Activated CD8-positive, alpha-beta memory T cell treated with anti-CD3 and anti-CD28 coated beads, Interleukin-2, amount 50 U/mL, for 4 hours (primary cell): Measurements from ENCODE around the gene SAXO2.
"Not testable (repeated sequence)": the region's sequence is repeated elsewhere in the genome, so short reads cannot be mapped to it uniquely, and the experiment has no call there.

ENCODE experiments used
- DNase-seq: peaks from one replicate; pipeline ENCODE4 v3.0.0-alpha.2; 2020

Gene SAXO2

DNA sequence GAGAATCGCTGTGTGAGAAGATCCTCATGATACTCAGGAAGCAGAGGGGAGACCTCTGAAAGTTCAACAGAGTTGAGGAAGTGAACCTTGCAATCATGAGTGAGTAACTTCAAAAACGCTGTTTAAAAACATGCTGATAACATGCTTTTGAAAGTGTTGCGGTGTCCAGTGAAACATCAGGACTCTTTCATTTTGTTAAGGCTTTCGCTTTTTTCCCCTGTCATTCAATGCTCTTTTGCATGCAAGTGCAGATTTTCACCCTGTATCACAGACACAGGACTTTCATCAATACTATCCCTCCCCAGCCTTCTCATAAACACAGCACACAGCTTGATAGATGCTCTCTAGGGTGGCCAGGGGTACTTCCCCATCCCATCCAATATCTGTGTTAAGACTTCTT is 23.9 kb downstream of the SAXO2 start:
- not testable (repeated sequence) for DNase-seq

DNA sequence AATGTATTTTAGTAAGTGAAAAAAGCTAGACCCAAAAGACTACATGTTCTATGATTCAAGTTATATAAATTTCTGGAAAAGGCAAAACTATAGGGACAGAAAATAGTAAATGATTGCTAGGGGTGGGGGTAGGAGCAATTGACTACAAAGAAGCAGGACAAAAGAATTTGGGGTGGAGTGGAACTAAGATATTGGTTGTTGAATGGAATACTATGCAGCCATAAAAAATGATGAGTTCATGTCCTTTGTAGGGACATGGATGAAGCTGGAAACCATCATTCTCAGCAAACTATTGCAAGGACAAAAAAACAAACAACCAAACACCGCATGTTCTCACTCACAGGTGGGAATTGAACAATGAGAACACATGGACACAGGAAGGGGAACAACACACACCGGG is 25.6 kb downstream of the SAXO2 start:
- DNase-seq, result not testable (repeated sequence)

DNA sequence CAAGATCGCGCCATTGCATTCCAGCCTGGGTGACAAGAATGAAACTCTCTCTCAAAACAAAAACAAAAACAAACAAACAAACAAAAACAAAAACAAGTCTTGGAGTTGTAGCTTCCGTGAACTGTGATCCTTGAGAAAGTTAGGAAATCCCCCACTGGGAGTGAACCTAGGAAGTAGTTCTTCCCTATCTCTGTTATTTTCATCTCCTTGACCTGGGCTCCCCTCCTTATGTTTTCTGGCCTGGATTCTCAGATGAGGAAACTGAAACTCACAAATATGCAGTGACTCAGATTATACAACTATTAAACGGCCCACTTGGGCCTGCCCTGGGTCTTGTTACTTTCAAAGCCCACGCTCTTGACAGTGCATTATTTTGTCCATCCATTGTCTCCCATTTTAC is 29.7 kb downstream of the SAXO2 start:
- DNase-seq, result no peak

DNA sequence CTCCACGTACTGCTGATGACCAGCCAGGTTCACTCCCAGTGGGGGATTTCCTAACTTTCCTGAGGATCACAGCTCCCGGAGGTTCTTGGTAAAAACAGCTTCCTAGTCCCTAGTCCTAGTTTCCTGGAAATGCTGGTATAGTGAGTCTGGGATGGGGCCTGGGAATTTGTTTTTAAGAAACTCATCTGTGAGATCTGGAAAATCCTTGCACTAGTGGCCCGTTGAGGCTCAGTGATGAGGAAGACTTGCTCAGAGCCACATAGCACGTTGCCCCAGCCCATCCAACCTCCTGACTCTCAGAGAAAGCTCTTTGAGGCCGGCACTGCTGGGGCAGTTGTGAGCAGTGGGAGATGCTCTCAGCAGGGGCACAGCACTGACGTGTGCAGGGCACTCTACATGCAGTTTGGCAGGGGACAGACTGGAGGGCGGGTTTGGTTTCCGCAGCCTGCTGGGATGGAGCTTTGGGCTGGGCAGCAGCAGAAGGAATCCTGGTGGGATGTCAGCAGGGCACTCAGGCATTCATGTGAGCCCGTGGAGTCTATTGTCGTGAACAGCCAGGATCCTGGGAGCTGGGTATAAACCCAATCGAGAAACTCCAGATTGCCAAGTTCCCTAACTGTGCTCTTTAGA is 31.6 kb downstream of the SAXO2 start:
- no peak for DNase-seq

DNA sequence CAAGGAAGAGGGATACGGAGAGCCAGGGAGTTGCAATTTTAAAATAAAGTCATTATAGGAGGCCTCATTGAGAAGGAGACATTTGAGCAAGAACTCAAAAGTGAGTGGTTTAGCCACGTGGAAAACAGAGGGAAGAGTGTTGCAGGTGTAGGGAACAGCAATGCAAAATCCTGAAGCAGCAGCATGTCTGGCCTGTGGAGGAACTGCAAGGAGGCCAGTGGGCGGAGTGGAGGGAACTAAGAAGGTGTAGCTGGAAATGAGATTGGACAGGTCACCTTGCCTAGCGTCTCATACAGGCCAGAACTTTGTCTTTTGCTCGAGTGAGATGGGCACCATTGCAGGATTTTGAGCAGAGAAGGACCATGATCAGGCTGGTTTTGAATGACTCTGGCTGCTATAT is 34.9 kb downstream of the SAXO2 start:
- no peak for DNase-seq

DNA sequence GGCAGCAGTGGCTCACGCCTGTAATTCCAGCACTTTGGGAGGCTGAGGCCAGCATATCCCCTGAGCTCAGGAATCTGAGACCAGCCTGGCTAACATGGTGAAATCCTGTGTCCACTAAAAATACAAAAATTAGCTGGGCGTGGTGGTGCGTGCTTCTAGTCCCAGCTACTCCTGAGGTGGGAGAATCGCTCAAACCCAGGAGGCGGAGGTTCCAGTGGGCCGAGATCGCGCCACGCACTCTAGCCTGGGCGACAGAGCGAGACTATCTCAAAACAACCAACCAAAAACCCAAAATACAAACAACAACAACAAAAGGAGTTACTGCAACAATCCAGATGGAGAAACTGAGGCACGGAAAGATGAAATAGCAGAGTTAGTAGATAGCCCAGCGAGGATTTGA is 35.4 kb downstream of the SAXO2 start:
- DNase-seq, result no peak

DNA sequence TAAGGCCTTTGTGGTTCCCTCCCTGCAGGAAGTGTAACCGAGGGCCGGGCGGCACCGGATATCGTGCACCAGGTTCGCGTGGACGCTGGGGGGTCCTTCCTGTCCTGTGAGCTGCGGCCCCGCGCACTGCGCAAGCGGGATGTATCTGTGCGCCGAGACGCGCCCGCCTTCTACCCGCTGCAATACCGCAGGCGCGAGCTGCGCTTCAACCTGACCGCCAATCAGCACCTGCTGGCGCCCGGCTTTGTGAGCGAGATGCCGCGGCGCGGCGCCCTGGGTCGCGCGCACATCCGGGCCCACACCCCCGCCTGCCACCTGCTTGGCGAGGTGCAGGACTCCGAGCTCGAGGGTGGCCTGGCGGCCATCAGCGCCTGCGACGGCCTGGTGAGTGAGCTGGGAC is 35.9 kb downstream of the SAXO2 start:
- peak; percentile 48 for DNase-seq

DNA sequence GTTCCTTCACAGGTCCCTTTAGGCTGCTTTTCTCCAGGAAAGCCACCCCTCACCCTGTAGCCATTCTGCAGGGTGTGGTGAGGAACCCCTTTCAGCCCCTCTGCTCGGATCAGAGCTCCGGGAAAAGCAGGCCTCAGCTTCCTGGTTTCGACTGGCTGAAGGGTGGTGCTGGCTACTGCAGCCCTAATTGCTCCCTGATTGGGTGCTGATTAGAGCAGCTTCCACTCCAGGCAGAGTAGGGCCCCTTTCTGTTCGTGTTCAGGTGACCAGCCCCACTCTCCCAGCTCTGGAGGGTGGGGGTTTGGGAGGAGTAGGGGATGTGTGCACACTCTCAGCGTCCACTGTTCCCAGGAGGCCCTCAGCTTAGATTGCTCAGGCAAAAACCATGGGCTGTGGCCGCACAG is 36.9 kb downstream of the SAXO2 start:
- DNase-seq, result not testable (repeated sequence)

DNA sequence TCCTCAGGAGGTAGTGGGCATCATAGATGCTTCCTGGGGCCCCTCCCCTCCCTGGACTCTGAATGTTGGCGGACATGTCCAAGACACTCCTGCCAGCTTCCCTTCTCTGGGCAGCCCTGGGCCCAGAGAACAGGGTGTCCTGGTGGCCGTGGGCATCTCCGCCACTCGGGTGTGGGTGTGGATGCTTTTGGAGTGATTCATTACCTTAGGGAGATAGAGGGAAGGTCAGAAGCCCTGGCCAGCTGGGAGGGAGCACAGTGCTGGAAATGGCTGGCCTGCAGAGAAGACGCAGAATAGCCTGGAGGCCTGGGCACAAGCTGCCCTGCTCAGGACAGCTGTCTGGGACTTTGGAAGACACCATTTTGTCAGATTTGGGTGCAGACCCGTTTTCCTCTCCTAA is 37.7 kb downstream of the SAXO2 start:
- not testable (repeated sequence) for DNase-seq

DNA sequence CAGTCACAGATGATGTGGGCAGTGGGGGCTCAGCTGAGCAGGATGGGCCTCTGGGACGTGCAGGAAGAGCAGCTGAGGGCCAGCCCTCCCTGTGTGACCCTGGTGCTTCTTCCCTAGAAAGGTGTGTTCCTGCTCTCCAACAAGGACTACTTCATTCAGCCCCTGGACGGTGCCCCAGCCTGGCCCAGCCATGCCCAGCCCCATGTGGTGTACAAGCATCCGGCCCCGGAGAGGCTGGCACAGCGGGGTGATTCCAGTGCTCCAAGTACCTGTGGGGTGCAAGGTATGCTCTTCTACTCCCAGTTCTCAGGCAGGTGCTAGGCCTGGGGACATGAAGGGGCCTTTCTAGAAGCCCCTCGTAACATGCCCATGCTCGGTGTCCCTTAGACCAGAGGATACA is 38.3 kb downstream of the SAXO2 start:
- DNase-seq, result no peak

DNA sequence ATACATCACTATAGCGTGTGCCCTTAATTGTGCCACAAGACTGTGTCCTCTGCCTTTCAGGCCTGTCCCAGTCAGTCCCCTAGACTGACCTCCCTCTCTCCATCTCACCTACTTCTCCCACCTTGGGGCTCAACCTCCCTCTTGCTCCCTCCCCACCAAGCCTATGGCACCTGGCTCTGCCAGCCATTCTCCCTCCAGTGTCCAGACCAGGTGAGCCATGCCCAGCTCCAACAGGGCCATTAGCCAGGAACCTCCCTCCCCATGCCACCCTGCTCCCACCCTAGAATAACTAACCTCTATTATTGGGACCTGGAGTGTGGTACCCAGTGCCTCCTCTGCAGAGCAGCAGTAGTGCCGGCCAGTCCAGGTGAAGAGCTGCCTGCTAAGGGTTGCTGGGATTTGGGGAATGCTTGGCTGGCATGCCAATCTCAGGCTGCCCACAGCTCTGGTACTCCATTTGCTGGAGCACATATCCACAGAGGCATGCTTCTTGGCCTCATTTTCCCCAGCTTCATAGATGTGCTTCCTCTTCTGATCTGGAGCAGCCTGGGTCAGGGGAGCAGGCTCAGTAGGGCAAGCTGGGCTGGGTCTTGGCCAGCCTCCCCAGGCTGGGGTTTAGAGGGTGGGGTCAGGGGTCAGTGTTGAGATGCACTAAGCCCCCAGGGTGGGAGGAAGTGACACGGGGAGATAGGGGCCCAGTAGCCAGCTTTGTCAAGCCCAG is 38.8 kb downstream of the SAXO2 start:
- DNase-seq, result no peak

DNA sequence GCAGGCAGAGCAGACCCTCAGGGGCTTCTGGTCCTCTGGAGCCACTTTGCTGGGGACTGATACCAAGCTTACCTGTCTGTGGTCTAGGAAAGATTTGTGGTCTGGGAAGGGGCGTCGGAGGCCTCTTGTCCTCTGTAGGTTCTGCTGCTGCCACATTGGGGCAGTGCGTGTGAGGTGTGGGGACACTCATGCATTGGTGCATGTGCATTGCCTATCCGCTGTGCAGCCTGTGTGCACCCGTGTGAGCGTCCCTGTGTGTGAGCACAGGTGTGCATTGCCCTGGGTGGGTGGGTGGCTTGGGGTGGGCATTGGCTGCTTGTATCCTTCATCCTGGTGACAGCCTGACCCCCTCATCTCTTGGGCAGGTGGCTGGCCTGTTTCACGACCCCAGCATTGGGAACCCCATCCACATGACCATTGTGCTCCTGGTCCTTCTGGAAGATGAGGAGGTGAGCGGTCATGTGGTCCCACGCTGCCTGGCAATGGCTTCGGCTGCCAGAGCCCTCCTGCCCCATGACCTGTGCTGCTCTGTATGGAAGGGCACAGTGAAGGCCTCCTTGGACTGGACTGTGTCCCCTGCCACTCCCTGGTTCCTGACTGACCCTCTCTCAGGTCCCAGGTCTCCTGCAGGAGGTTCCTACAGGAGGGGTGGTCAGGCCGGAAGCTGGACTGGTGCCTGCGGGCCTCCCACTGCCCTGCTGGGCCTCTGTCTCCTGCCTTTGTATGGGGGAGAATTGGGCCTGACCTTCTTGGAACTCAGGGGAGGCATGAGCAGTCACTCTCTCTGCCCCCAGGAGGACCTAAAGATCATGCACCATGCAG is 41.5 kb downstream of the SAXO2 start:
- DNase-seq, result no peak

DNA sequence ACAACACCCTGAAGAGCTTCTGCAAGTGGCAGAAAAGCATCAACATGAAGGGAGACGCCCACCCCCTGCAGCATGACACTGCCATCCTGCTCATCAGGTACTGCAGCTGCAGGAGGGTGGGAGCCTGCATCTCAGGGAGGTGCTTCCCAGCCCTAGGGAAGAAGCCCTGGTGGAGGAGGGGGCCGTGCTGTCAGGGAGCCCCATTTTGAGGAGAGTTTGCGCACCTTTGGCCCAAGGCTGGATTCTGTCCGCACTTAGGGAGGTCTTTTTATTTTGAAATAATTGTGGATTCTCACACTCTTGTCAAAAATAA is 42.1 kb downstream of the SAXO2 start:
- no peak for DNase-seq

DNA sequence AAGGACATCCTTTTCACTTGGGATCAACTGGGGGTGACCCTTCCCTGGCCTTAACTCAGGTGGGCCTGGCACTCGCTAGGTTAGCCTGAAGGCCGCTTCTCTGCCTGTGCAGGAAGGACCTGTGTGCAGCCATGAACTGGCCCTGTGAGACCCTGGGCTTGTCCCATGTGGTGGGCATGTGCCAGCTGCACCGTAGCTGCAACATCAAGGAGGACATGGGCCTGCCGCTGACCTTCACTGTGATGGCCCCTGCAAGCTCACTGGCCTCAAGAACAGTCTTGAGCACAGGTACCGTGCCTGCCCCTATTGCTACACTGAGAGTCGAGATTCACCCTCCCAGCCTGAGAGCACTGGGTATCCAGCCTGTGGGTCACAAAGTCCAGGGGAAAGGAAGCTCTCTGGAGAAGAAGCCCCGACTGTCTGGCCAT is 43.0 kb downstream of the SAXO2 start:
- no peak for DNase-seq

DNA sequence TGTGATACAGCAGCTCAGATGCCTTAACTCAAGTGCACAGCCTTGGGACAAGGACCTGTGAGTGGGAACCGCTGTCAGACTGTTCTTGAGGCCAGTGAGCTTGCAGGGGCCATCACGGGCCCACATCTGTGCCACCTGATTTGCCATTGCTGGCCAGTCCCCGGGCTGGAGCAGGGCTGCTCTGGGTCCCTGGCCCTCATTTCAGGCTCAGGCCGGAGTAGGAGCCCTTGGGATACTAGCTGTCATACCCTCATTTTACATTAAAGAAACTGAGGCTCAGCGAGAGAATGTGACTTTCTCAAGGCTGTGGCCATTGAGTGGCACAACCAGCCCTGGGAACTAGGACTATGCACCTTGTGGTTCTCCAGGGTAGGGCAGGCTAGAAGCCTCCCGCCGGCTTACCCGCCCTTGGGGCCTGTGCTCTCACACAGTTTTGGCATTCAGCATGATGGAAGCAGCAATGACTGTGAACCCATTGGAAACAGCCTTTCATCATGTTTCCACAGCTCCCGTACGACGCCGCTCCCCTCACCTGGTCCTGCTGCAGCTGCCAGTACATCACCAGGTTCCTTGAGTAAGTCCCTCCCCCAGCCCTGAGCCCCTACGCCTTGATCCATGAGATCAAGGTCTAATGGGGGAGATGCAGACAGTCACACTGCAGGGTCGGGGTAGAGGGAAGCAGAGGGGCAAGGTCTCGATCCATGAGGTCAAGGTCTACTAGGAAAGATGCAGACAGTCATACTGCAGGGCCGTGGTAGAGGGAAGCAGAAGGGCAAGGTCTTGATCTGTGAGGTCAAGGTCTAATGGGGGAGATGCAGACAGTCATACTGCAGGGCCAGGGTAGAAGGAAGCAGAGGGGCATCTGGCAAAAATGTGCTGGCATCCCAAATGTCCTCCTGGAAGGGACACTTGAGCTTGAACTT is 44.4 kb downstream of the SAXO2 start:
- DNase-seq, result no peak

DNA sequence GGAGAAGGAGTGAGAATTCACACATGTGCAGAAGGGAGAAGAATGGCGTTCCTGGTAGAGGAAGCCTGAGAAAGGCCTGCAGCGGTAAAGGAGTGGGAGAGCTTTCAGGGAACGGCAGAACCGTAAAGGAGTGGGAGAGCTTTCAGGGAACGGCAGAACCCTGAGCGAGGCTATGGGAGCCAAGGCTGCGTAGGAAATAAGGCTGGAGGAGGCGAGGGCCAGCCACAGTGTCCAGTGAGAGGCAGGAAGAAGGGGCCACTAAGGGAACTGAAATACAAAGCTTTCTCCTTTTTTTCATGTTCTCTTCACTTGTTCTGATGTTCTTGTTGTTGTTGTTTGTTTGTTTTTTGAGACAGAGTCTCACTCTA is 45.1 kb downstream of the SAXO2 start:
- DNase-seq, result no peak

DNA sequence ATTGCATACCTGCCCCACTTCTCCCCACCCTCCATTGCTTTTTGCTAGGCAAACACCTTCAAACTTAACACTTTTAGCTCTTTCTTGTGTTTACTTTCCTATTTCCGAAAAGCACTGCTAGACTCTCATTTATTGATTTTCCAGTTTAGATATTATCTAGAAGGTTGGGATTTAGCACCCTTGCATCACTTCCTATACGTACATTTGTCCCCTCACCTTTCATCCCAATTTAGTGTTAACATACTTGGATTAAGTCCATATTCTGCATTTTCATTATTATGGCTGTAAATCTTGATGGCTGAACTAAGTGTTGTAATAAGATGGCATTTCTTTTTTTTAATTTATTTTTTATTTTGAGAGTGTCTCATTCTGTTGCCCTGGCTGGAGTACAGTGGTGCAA is 47.2 kb downstream of the SAXO2 start:
- no peak for DNase-seq

DNA sequence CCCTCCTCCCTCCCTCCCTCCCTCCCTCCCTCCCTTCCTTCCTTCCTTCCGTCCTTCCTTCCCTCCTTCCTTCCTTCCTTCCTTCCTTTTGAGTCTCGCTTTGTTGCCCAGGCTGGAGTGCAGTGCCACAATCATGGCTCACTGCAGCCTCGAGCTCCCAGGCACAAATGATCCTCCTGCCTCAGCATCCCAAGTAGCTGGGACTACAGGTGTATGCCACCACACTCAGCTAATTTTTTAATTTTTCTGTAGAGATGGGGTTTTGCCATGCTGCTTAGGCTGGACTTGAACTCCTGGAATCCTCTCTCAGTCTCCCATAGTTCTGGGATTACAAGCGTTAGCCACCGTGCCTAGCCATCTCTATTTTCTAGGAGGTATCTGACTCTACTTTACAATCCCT is 48.7 kb downstream of the SAXO2 start:
- not testable (repeated sequence) for DNase-seq

DNA sequence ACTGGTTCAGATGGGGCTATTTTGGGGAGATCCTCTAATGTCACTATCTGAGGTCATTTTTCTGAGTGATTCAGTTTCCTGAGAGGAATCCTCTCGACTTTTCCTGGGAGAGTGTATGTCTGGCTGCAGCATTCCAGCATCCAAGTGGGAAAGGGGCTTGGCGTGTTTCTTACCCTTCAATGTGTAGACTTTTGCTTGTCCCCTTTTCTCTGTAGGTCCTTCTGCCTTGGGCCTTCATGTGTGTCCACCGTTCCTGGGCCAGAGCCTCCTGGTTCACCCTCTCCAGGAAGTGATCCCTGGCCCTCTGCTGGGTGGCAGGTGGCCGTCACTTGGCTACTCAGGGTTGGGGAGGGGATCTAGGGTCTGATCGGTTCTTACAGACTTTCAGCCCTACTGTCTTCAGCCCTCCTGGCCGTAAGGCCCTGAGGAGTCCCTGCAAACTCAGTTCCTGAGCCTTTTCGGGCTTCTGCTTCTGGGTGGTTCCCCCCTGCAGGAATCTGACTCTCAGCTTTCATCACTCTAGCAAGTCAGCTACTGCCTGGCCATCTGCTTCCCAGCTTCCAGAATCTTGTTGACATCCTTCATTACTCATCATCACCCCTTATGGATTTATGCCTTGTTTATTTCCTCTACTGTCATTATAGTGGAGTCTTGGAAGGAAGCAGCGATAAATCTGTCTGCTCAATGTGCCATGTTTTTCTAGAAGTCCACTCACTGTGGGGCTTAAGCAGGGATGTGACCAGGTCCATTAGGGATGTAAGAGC is 50.1 kb downstream of the SAXO2 start:
- DNase-seq, result no peak

DNA sequence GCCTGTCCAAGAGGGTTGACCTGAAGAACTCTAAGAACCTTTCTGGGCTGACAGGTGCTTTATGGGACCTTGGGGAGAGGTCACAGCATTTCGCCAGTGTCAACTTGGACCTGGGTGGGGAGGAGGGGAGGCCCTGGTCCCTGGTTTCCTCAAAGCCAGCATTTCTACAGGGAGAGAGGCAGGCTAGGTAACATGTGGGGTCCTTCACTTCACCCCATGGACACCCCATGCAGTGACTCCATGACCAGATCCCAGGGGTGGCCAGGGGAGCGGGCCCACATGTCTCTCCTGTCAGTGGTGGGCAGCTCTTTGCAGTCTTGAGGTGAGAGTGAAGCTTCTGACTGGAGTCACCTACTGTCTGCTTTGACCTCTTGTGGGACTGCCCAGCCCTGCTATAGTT is 50.8 kb downstream of the SAXO2 start:
- no peak for DNase-seq

DNA sequence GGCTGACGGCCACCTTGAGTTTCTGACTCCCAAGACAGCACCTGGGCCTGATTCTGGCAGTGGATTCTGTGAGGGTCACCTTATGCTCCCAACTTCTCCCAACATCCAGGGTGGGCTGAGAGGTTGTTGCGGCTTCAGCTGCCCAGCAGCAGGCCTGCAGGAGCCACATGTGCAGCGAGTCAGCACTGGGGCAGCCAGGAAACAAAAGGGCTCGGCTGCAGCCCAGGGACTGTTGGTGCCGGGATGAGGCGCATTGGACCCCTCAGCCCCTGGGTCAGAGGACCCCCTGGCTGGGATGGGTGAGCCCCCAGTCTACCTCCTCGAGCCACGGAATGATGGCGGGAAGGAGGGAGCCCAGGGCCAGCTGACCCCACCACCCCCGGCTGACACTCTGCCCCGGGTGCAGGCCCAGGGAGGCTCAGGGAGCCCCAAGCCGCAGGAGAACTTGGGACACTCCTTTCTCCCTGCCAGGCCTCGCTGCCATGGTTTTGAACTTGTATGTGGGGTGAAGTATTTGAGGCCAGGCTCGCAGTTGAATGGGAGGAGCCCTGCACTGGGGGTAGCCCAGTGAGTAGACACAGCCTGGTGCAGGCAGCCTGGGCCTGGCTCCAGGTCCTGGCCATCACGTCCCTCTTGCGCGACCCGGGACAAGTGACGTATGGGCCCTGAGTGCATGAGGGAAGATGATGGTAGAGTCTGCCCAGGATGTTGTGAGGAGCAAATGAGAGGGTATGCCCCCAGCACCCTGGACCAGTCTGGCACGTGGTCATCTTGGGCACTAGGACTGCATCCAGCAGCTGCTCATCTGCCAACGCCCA is 51.5 kb downstream of the SAXO2 start:
- DNase-seq, result not testable (repeated sequence)
